ENCODE results near the gene LRRC10B.
A peak's percentile ranks its signal among the peaks of the same experiment; 100 is the strongest.
"Not testable (repeated sequence)": the region's sequence is repeated elsewhere in the genome, so short reads cannot be mapped to it uniquely, and the experiment has no call there.

LRRC10B gene

DNA sequence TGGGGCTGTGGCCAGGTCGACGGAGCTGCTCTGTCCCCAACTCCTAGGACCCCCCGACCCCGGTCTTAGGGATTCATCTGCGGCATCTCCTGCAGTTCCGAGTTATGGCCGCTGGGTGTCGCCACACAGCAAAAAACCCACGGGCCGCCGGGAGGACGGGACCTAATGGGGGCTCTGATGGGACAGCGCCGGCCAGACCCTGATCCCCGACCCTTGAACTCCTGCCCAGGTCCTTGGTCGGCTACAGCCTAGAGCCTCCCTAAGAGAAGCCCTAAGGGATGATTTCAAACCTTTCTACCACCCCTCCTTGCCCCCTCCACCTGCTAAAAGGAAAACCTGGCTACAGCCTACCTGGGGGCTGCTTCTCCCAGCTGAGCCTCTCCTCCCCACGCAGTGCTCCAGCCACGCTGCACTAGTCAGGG is 30.8 kb upstream of the LRRC10B start:
- H3K79me2 ChIP-seq (ENCODE audit: low read length) = no peaks in the 10 kb centered on the region
- TF ChIP-seq, protein P1, sequence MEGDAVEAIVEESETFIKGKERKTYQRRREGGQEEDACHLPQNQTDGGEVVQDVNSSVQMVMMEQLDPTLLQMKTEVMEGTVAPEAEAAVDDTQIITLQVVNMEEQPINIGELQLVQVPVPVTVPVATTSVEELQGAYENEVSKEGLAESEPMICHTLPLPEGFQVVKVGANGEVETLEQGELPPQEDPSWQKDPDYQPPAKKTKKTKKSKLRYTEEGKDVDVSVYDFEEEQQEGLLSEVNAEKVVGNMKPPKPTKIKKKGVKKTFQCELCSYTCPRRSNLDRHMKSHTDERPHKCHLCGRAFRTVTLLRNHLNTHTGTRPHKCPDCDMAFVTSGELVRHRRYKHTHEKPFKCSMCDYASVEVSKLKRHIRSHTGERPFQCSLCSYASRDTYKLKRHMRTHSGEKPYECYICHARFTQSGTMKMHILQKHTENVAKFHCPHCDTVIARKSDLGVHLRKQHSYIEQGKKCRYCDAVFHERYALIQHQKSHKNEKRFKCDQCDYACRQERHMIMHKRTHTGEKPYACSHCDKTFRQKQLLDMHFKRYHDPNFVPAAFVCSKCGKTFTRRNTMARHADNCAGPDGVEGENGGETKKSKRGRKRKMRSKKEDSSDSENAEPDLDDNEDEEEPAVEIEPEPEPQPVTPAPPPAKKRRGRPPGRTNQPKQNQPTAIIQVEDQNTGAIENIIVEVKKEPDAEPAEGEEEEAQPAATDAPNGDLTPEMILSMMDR (IDR thresholded peaks at IDR 0.05; ENCODE audit: low read depth, low read length) = peak; percentile 97
- no peak for TF ChIP-seq EZH2phosphoT487 (IDR thresholded peaks at IDR 0.05; ENCODE audit: low read depth)
- no peak overlapping the region for H3K27ac ChIP-seq (ENCODE audit: low read length)
- H3K9me3 ChIP-seq (ENCODE audit: insufficient read depth, low read length) = no peaks in the 10 kb centered on the region
- peak overlapping the region; percentile 22; the same call in 1 of the 2 replicates for H3K4me3 ChIP-seq (ENCODE audit: low read length)
- H3K9ac ChIP-seq (ENCODE audit: low read length) = no peak overlapping the region
- H3K27me3 ChIP-seq (ENCODE audit: low read depth, low read length) = no peaks in the 10 kb centered on the region
- H3K4me2 ChIP-seq (ENCODE audit: low read length) = peak overlapping the region; percentile 59
- no peaks in the 10 kb centered on the region for H4K20me1 ChIP-seq (ENCODE audit: insufficient read depth, low read length)
- peaks cover 10% of the 10 kb centered on the region for H3K4me1 ChIP-seq (ENCODE audit: low read length)
- peaks cover 2% of the 10 kb centered on the region for H3K36me3 ChIP-seq (replicated peaks; ENCODE audit: low read depth, low read length)
- no peak overlapping the region for H2AFZ ChIP-seq (ENCODE audit: low read depth, low read length)

DNA sequence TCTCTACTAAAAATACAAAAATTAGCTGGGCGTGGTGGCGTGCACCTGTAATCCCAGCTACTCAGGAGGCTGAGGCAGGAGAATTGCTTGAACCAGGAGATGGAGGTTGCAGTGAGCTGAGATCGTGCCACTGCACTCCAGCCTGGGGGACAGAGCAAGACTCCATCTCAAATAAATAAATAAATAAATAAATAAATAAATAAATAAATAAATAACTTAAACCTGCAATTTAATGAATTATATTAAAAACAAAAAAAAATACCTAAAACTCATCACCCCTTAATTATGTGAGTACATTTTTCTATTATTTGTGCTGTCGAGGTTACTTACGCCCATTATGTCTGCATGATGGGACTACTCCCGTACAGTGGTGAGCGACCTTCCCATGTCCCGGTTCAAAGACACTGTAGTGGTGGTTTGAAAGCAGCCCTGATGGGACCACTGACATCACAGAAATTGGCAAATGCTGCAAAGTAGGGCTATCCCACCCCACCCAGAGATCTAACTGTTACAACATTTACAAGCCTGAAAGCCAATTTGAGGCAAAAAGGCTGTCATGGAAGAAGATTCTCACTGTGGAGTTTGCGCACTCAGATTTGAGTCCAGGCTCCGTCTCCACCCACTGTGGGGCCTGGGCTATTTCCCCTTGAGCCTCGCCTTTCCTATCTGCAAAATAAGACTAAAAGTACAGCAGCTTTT is 29.0 kb upstream of the LRRC10B start:
- H3K9ac ChIP-seq (ENCODE audit: low read length); H3K4me2 ChIP-seq (ENCODE audit: low read length); H3K9me3 ChIP-seq (ENCODE audit: insufficient read depth, low read length); H3K79me2 ChIP-seq (ENCODE audit: low read length); H4K20me1 ChIP-seq (ENCODE audit: insufficient read depth, low read length); H3K27ac ChIP-seq (ENCODE audit: low read length); H3K36me3 ChIP-seq (replicated peaks; ENCODE audit: low read depth, low read length); H2AFZ ChIP-seq (ENCODE audit: low read depth, low read length); H3K4me3 ChIP-seq (ENCODE audit: low read length); H3K4me1 ChIP-seq (ENCODE audit: low read length); H3K27me3 ChIP-seq (ENCODE audit: low read depth, low read length): not testable (repeated sequence)

DNA sequence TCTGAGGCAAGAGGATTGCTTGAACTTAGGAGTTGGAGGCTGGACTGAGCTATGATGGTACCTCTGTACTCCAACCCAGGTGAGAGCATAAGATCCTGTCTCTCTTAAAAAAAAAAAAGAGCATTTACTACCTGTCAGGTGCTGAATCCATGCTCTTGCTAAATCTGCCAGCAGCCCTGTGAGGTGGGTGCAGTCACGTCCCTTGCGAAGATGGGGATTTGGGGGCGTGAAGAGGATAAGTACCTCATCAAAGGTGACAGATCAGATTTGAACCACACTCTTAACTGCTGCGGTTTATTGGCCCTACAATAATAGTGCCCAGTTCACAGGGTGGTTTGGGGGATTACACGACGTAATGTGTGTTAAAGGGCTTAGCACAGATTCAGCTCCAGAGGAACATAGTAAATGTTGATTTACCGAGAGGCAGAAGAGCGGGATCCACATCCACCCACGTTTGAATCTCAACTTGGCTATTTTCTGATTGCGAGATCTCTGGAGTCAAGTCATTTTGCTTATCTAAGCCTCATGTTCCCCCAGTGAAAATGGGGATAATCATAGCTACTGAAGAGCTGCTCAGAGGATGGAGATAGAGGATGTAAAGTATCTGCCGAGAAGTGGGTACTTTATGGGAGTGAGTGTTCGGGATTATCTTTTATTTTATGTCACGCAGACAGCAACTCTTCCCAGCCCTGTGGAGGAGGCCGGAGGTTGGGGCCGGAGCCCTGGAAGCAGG is 28.1 kb upstream of the LRRC10B start:
- no peak overlapping the region for H2AFZ ChIP-seq (ENCODE audit: low read depth, low read length)
- H3K79me2 ChIP-seq (ENCODE audit: low read length) = no peaks in the 10 kb centered on the region
- no peak overlapping the region for H3K4me3 ChIP-seq (ENCODE audit: low read length)
- no peaks in the 10 kb centered on the region for H3K9me3 ChIP-seq (ENCODE audit: insufficient read depth, low read length)
- no peak overlapping the region for H3K4me2 ChIP-seq (ENCODE audit: low read length)
- H3K27ac ChIP-seq (ENCODE audit: low read length) = no peak overlapping the region
- no peaks in the 10 kb centered on the region for H4K20me1 ChIP-seq (ENCODE audit: insufficient read depth, low read length)
- H3K36me3 ChIP-seq (replicated peaks; ENCODE audit: low read depth, low read length) = no peaks in the 10 kb centered on the region
- H3K9ac ChIP-seq (ENCODE audit: low read length) = no peak overlapping the region
- no peak for TF ChIP-seq EZH2phosphoT487 (IDR thresholded peaks at IDR 0.05; ENCODE audit: low read depth)
- TF ChIP-seq, protein P1 (IDR thresholded peaks at IDR 0.05; ENCODE audit: low read depth, low read length) = no peak
- H3K4me1 ChIP-seq (ENCODE audit: low read length) = 0 out of 2 replicates have a peak, but pooled peaks cover 3% of the 10 kb centered on the region
- H3K27me3 ChIP-seq (ENCODE audit: low read depth, low read length) = no peaks in the 10 kb centered on the region

DNA sequence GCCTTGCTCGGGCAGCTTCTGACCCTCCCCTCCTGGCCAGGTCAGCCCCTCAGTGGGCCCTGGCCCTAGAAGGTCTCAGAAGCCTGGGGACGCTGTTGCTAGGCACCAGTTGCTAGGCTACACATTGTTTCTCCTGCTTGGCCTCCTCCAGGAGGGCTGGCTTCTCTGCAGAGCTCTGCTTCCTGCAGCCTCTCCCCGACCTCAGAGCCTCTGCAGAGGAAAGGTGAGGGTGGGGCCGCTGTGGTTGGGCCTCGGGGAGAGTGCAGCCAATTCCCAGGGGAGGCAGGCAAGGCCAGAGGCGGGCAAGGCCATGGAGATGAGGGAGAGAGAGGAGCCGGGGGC is 27.6 kb upstream of the LRRC10B start:
- Histone ChIP-seq H3K27me3 (ENCODE audit: low read depth, low read length) (no peaks in the 10 kb centered on the region), H3K27ac (ENCODE audit: low read length) (no peak overlapping the region), H2AFZ (ENCODE audit: low read depth, low read length) (no peak overlapping the region), H3K9me3 (ENCODE audit: insufficient read depth, low read length) (no peaks in the 10 kb centered on the region), H3K9ac (ENCODE audit: low read length) (no peak overlapping the region), H4K20me1 (ENCODE audit: insufficient read depth, low read length) (no peaks in the 10 kb centered on the region), H3K4me1 (ENCODE audit: low read length) (0 out of 2 replicates have a peak, but pooled peaks cover 3% of the 10 kb centered on the region), H3K79me2 (ENCODE audit: low read length) (no peaks in the 10 kb centered on the region), H3K4me2 (ENCODE audit: low read length) (no peak overlapping the region), H3K4me3 (ENCODE audit: low read length) (no peak overlapping the region), H3K36me3 (replicated peaks; ENCODE audit: low read depth, low read length) (no peaks in the 10 kb centered on the region)
- TF ChIP-seq, protein P1 (IDR thresholded peaks at IDR 0.05; ENCODE audit: low read depth, low read length) = no peak
- no peak for TF ChIP-seq EZH2phosphoT487 (IDR thresholded peaks at IDR 0.05; ENCODE audit: low read depth)

Measured in OCI-LY3 (cell line).